Motor neuron (in vitro differentiated cells): ENCODE data around the gene FAM50B. TPM values are rescaled to one million over a fixed set of nuclear protein-coding genes. Genes with fewer than 3 reads are reported as not detected.

ENCODE experiments used
- ATAC-seq, 8 experiments: fragments of 200-7000 bp; cut with Tn5 transposase; replicated peaks in 6 of 8; 2 replicates each; pipeline ENCODE4 v1.8.0; 2021; ENCODE audit warnings: mild to moderate bottlenecking in 8 of 8, moderate library complexity in 8 of 8
- H3K27ac ChIP-seq, 2 donors: fragments of 250-450 bp; sonication (Bioruptor Pico); 2 replicates each; pipeline ENCODE4 v1.9.0; 2021; ENCODE audit warnings: antibody characterized with exemption in 2 of 2, mild to moderate bottlenecking in 2 of 2, moderate library complexity in 1 of 2
- H3K4me1 ChIP-seq, 2 donors: fragments of 250-450 bp; sonication (Bioruptor Pico); replicated peaks in 1 of 2; 2 replicates each; pipeline ENCODE4 v1.6.1; 2021; ENCODE audit warnings: antibody characterized with exemption in 2 of 2, mild to moderate bottlenecking in 2 of 2, moderate library complexity in 1 of 2
- H3K4me3 ChIP-seq, 5 donors: fragments of 250-450 bp; sonication (Bioruptor Pico); 2 replicates each; pipeline ENCODE4 v1.9.0; 2021; ENCODE audit warnings: antibody characterized with exemption in 5 of 5, mild to moderate bottlenecking in 5 of 5, moderate library complexity in 4 of 5
- WGBS, 10 experiments: fragments of 450-650 bp; shearing (Covaris generic); methylation state at CpG; one replicate each; pipeline ENCODE4 v1.0.0; 2022; 5-methylcytosine and 5-hydroxymethylcytosine counted together
- in situ Hi-C, 9 experiments: fragments of 400-800 bp; cut with MboI; loops; one replicate each; pipeline ENCODE4 v1.15.0; 2021; ENCODE audit warnings: low sequenced_read_pairs in 9 of 9, low pct_unique_long_range_greater_than_20kb in 2 of 9; ENCODE audit not compliant: unreplicated experiment in 9 of 9
- total RNA-seq, 8 experiments: library from RNA; unstranded; fragments of 300-600 nt; gene quantifications; 2 replicates each; pipeline versions ENCODE4 v1.2.3 to v1.2.4, GENCODE V29; 2022

FAM50B gene
- total RNA-seq, 8 experiments from 2014 or later, result 2.0 to 11.9 (median 7.5) TPM; not detected in 1

DNA sequence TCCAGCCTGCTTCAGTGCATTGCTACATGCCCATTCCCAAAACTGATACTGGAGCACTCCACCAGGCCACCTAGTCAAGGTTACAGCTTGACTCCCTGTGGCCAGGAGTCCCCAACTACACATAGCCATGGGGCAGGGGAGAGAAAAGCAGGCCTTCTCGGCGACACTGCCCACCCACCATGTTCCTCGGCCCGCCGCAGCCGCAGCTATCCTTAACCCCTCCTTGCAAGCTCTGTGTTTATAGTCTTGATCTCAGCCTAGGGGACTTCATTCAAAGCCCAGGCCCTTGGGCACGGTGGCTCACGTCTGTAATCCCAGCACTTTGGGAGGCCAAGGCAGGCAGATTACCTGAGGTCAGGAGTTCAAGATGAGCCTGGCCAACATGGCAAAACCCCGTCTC, 39.2 kb upstream of the FAM50B start:
- no peak for ATAC-seq
- no peak overlapping the region for H3K4me3 ChIP-seq
- in situ Hi-C loops, result no loop called here
- peaks cover 0 to 6% of the 10 kb centered on the region in 2 donors for H3K4me1 ChIP-seq
- WGBS, 10 experiments, result 79 to 100% (median 82%) methylated on average over 1 to 9 of the region's 9 CpGs; no CpG with 5 or more reads in 6 of the 10 experiments
- no peak overlapping the region for H3K27ac ChIP-seq

DNA sequence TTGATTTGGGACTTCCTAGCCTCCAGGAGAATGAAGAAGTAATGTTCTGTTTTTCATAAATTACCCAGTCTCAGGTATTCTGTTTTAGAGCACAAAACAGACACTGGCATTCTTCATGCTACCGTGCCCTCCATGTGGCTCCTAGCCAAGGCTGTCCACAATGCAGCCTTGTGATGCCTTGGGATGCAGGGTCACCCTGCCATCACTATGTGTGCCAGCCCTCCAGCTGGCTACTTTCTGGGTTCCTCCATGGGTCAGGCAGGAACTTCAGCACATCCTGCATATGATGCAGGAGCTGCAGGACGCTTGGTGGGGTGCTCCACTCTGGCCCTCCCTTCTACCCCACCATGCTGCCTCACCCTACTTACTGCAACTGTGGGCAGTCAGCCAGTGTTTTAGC, 38.0 kb upstream of the FAM50B start:
- ATAC-seq, result peak in 2 of 8 experiments; percentile 3 to 29
- WGBS, 10 experiments, result 0 to 67% (median 64%) methylated on average over 1 to 2 of the region's 2 CpGs; no CpG with 5 or more reads in 5 of the 10 experiments
- Histone ChIP-seq H3K4me1 (peaks cover 0 to 6% of the 10 kb centered on the region in 2 donors), H3K4me3 (no peak overlapping the region), H3K27ac (no peak overlapping the region)
- in situ Hi-C loops, result no loop called here

DNA sequence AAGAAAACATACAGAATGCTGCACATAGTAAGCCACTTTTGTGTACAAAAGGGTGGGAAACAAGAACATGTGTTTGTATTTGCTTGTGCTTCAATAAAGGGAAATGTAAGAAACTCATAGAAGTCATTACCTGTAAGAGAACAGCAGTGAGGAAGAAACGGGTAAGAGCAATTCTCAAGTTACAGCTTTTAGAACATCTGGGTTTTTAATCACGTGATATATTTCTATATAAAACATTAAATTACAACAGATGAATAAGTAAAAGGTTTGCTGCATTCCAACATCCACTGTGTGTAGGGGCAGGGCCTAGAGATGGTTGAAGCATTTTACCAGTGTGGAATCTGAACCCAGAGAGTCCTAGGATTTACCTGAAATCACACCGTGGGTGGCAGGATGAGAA, 36.6 kb upstream of the FAM50B start:
- no peak for ATAC-seq
- in situ Hi-C loops, result no loop called here
- H3K4me3 ChIP-seq, result no peak overlapping the region
- 28 to 96% (median 81%) methylated on average over 1 to 3 of the region's 3 CpGs for WGBS, 10 experiments
- H3K4me1 ChIP-seq, result peaks cover 0 to 6% of the 10 kb centered on the region in 2 donors
- no peak overlapping the region for H3K27ac ChIP-seq

DNA sequence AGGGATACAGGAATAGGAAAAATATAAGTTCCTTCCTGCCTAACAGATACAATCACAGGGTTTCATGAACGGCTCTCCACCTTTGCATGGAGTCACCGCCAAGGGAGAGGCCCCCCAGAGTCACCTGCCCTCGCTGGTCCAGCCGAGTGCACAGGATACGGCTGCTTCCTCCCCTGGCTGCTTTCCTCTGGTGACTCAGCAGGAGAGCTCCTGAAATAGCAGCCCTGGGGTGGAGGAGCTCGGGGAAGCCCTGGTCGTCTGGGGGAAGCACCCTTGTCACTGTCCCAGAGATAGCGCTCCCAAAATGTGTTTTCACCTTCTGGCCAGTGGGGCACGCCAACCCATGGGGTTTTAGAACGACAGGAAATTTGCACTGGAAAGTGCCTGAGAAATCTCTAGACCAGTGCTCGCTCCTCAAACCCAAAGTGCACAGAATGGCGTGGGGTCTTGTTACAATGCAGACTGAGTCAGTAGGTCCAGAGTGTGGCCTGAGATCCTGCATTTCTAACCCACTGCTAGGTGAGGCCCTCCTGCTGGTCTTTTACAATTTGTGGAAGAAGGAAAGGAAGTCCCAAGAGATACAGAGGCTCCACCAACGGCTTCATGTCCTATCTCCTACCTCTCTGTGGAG, 35.9 kb upstream of the FAM50B start:
- in situ Hi-C loops, result no loop called here
- ATAC-seq, result peak; percentile 4 to 92 (median 73)
- Histone ChIP-seq H3K4me3 (no peak overlapping the region), H3K4me1 (peaks cover 0 to 6% of the 10 kb centered on the region in 2 donors), H3K27ac (no peak overlapping the region)
- WGBS, 10 experiments, result 20 to 100% (median 72%) methylated on average over 1 to 9 of the region's 13 CpGs; no CpG with 5 or more reads in 1 of the 10 experiments

DNA sequence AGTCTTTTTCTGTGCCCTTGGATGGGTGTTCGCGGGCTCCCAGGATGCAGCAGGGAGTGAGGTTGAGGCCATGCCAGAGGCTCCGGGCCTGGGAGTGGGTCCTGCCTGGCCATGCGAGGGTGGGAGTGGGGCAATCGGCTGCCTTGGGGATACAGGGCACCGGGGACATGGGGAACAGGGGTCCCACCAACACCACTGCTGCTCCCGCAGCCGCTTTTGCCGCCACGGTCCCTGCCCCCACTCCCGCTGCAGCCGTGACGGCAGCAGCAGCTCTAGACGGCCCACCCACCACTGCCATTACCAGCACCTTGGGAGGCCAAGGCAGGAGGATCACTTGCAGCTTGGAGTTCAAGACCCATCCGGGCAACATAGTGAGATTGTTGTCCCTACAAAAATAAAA, 35.3 kb upstream of the FAM50B start:
- WGBS, 10 experiments, result 97 to 100% (median 100%) methylated on average over 1 to 6 of the region's 15 CpGs; no CpG with 5 or more reads in 6 of the 10 experiments
- no peak for ATAC-seq
- H3K27ac ChIP-seq, result no peak overlapping the region
- in situ Hi-C loops, result no loop called here
- H3K4me1 ChIP-seq, result peaks cover 0 to 2% of the 10 kb centered on the region in 2 donors
- H3K4me3 ChIP-seq, result no peak overlapping the region

DNA sequence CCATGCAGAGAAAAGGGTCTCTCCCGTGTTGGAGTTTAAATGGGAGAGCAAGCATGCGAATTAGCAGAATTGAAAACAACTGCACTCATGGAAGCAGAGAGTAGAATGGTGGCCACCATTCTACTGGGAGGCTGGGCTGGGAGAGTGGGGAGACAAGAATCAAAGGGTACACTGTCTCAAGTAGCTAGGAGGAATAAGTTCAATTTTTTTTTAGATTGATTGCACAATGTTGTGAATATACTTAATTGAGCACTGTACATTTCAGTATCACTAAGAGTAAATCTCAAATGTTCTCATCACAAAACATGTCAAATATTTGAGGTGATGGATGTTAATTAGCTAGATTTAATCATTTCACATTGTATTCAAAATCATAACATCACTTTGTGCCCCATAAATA, 34.6 kb upstream of the FAM50B start:
- in situ Hi-C loops, result no loop called here
- 50 to 94% (median 82%) methylated on average over 2 of the region's 2 CpGs; no CpG with 5 or more reads in 1 of the 10 experiments for WGBS, 10 experiments

DNA sequence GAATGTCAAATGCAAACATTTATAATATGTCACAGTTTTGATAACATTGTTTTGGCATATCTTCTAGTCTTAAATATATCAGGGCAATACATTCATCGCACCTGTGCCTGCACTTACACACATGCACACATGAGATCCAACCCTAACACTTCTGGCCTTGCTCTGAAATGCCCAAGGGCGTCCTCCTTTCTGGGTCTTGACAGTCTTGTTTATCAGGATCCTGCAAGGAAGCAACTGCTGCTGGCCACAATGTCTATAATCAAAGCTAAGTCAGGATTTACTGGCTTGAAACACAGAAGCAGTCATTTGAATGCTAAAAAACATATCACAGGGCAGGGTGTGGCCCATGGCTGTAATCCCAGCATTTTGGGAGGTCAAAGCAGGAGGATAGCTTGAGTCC, 32.9 kb upstream of the FAM50B start:
- no peak for ATAC-seq
- in situ Hi-C loops, result no loop called here

More for the DNA sequence above, 34.6 kb upstream of the FAM50B start:
- Histone ChIP-seq H3K27ac (no peak overlapping the region), H3K4me3 (no peak overlapping the region), H3K4me1 (no peaks in the 10 kb centered on the region)
- ATAC-seq, result no peak

DNA sequence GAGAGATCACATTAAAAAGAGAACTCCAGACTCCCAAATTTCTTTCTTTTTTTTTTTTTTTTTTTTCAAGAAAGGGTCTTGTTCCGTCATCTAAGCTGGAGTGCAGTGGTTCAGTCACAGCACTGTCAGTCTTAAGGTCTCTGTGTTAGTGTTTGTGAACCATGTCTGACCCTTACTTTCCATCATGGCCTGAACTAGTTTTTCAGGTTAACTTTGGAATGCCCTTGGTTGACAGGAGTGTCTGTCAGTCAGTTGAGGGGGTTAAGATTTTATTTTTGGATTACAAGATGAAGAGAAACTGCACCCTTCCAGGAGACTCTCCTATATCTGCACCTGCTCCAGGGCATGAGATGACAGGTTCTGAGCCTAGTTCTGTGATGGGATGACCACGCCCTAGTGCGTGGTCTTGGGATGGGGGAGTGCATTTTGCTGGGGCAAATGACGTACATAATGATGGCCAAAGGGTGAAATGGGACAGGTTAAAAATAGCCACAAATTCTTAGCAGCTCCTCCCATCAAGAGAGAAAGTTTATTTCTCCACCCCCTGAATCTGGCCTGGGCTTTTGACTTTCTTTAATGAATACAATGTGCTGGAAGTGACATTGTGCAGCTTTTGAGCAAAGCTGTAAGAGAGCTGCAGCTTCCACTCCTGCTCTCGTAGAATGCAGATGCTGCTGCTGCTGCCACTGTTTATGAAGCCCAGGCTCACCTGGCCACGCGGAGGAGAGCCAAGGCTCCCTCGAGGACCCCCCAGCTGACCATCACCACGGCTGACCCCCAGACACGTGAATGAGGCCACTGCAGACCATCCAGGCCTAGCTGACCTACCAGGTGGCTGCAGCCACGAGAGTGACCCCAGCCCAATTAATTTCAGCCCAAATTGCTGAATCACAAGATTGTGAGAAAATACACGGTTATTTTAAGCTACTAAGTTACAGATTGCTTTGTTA, 29.7 kb upstream of the FAM50B start:
- in situ Hi-C loops, result no loop called here
- no peak overlapping the region for H3K27ac ChIP-seq

More for the DNA sequence above, 32.9 kb upstream of the FAM50B start:
- H3K4me1 ChIP-seq, result peaks cover 0 to 4% of the 10 kb centered on the region in 2 donors
- no peak overlapping the region for H3K27ac ChIP-seq
- WGBS, 10 experiments, result 67 to 90% (median 87%) methylated on average over 1 to 2 of the region's 2 CpGs; no CpG with 5 or more reads in 5 of the 10 experiments
- no peak overlapping the region for H3K4me3 ChIP-seq

DNA sequence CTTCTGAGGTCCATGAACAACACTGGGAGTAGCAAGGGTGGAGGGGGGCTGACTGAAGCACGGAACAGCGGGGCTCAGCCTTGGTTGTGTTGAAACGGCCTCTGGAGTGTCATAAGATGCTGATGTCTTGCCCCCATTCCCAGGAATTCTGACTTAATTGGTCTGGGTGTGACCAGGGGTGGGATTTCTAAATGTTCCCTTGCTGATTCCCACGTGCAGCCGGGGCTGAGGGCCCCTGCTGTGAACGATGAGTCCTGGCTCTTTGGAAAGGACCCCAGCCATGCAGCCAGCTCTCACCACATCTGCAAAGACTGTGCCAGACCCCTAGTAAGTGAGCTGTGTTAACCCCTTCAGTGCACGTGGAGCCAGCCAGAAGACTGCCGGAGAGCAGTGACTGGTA, 28.6 kb upstream of the FAM50B start:
- H3K4me3 ChIP-seq, result no peak overlapping the region
- in situ Hi-C loops, result no loop called here
- WGBS, 10 experiments, result 34 to 80% (median 57%) methylated on average over 2 to 4 of the region's 8 CpGs; no CpG with 5 or more reads in 6 of the 10 experiments
- H3K4me1 ChIP-seq, result peaks cover 4 to 7% of the 10 kb centered on the region in 2 donors
- H3K27ac ChIP-seq, result no peak overlapping the region
- ATAC-seq, result no peak

More for the DNA sequence above, 29.7 kb upstream of the FAM50B start:
- Histone ChIP-seq H3K4me3 (no peak overlapping the region), H3K4me1 (peaks cover 2 to 4% of the 10 kb centered on the region in 2 donors)
- peak in 6 of 8 experiments; percentile 21 to 93 (median 57) for ATAC-seq
- WGBS, 10 experiments, result 26 to 100% (median 82%) methylated on average over 1 to 11 of the region's 12 CpGs; no CpG with 5 or more reads in 1 of the 10 experiments

DNA sequence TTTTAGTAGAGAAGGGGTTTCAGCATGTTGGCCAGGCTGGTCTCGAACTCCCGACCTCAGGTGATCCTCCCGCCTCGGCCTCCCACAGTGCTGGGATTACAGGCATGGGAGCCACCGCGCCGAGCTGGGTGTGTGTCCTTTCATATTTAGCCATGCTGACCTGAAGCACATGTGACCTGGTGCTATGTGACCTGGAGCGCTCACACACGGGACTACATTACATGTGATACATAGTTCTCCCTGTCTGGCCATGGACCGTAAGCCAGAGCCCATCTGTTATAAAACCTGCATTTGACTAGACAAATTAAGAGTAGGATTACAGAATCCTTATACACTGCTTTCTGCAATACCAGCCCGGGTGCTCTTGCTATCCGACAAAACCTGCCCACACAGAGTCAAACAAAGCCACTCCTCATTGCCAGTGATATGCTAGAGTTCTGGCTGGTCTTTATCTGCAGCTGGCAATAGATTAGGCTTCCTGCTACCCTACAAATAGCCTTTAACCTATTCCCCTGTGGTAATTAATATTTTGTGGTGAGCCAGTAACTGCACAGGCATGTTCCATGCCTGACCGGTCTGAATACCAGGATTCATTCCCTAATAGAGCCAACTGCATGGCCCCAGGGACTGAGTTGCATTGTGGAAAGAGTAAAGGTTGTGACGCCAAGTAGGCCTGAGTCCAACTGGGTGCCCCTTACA, 26.3 kb upstream of the FAM50B start:
- H3K4me3 ChIP-seq, result no peak overlapping the region
- in situ Hi-C loops, result no loop called here
- 79 to 100% (median 91%) methylated on average over 1 to 11 of the region's 14 CpGs; no CpG with 5 or more reads in 2 of the 10 experiments for WGBS, 10 experiments
- peaks cover 4 to 7% of the 10 kb centered on the region in 2 donors for H3K4me1 ChIP-seq
- no peak overlapping the region for H3K27ac ChIP-seq
- no peak for ATAC-seq

DNA sequence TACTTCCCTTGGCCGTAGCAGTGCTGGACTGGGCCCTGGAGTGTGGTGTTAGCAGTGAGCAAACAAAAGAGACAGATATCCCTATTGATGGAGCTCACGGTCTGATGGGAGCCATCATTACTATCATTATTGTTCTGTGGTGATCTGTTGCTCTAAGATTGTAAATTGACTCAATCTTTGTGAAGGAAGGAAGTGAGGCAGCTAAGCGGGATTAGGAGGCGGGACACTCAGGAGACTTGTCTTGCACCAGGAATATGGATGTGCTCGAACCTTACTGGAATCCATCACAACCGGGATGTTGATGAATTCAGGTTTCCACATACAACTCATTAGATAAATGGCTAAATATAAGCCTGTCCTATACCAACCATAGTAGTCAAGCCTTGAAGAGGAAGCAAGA, 25.5 kb upstream of the FAM50B start:
- no peak for ATAC-seq
- Histone ChIP-seq H3K27ac (no peak overlapping the region), H3K4me1 (peaks cover 4 to 7% of the 10 kb centered on the region in 2 donors), H3K4me3 (no peak overlapping the region)
- WGBS, 10 experiments, result 83 to 100% (median 96%) methylated on average over 2 to 6 of the region's 6 CpGs; no CpG with 5 or more reads in 2 of the 10 experiments
- in situ Hi-C loops, result no loop called here

DNA sequence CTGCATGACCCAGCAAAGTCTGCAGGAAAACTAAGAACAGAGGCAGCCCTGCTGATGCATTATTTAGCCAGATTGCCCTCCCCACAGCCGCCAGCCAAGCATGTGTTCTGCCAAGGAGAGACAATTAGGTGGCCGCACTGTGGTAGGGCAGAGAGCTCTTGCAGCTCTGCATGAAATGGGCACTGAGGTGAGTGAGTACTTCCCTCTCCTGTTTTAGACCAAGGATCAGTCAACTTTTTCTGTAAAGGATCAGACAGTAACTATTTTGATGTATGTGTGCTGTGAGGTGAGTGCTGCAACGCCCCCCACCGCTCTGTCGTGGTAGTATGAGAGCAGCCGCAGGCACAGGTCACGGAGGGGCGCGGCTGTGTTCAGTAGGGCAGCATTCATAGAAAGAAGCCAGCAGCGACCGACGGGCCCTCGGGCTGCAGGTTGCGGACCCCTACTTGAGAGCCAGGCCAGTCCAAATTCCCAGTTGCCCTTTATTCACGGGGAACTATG, 23.8 kb upstream of the FAM50B start:
- Histone ChIP-seq H3K27ac (no peak overlapping the region), H3K4me3 (no peak overlapping the region), H3K4me1 (peaks cover 2 to 7% of the 10 kb centered on the region in 2 donors)
- WGBS, 10 experiments, result 0 to 80% (median 60%) methylated on average over 1 to 15 of the region's 15 CpGs; no CpG with 5 or more reads in 1 of the 10 experiments
- peak in 7 of 8 experiments; percentile 17 to 87 (median 79) for ATAC-seq
- in situ Hi-C loops, result no loop called here
